Keratinocyte (primary cell): ENCODE measurements around the gene SAV1.

Source experiments
- CTCF ChIP-seq, 3 experiments: IDR thresholded peaks in 1 of 3; conservative IDR thresholded peaks in 1 of 3; optimal IDR thresholded peaks in 1 of 3; 2 replicates in 2 of 3; 3 replicates in 1 of 3; pipeline versions ENCODE3 to v1.5.1; 2011; ENCODE audit warnings: low read length in 3 of 3, mild to moderate bottlenecking in 3 of 3, moderate library complexity in 2 of 3, control low read depth in 1 of 3, inconsistent platforms in 1 of 3; ENCODE audit not compliant: insufficient read depth in 2 of 3; ENCODE audit errors: extremely low read depth in 1 of 3
- EZH2 ChIP-seq: IDR thresholded peaks from one replicate; pipeline ENCODE4 v1.6.1; 2012; ENCODE audit warnings: inconsistent platforms, mild to moderate bottlenecking, low read length, moderate library complexity

- TF ChIP-seq CTCF (optimal IDR thresholded peaks at IDR 0.05 in 1 of 3, IDR thresholded peaks at IDR 0.05 in 1 of 3, conservative IDR thresholded peaks at IDR 0.05 in 1 of 3; ENCODE audit: extremely low read depth in 1 of 3, insufficient read depth in 2 of 3, low read length in 3 of 3), result no peak
- TF ChIP-seq EZH2, result no peak
Measured at GRCh38 chr14:50620341-50620740, 47.8 kb downstream of the SAV1 start.
